Keratinocyte (primary cell): ENCODE results near the gene TMEM200B. TPM values are rescaled to one million over a fixed set of nuclear protein-coding genes. Genes with fewer than 3 reads are reported as not detected.

ENCODE experiments used
- DNase-seq: peaks from one replicate; pipeline ENCODE4 v3.0.0-alpha.2; 2011; ENCODE audit warnings: low read depth, missing footprints, low spot score
- FAIRE-seq: peaks from 2 replicates; lab custom pipeline; 2011; peaks lifted over from hg19 to GRCh38; lab: Jason Lieb, UNC
- H2AFZ ChIP-seq: 2 replicates; pipeline ENCODE4 v1.6.0; 2012; ENCODE audit warnings: low read length, control low read depth, inconsistent platforms; ENCODE audit not compliant: control insufficient read depth
- H3K27ac ChIP-seq: 2 replicates; pipeline ENCODE4 v1.5.1; 2011; ENCODE audit warnings: low read length; ENCODE audit not compliant: control insufficient read depth, insufficient read depth
- H3K27me3 ChIP-seq: 3 replicates; pipeline ENCODE4 v1.6.0; 2011; ENCODE audit warnings: low read length; ENCODE audit not compliant: control insufficient read depth, insufficient read depth; ENCODE audit errors: extremely low read depth
- H3K36me3 ChIP-seq, 2 experiments: 2 replicates in 1 of 2; 3 replicates in 1 of 2; pipeline ENCODE4 v1.5.1; 2011; ENCODE audit warnings: low read length in 2 of 2, mild to moderate bottlenecking in 1 of 2; ENCODE audit not compliant: control insufficient read depth in 2 of 2, insufficient read depth in 2 of 2; ENCODE audit errors: extremely low read depth in 1 of 2
- H3K4me1 ChIP-seq: 3 replicates; pipeline ENCODE4 v1.5.1; 2011; ENCODE audit warnings: low read length; ENCODE audit not compliant: control insufficient read depth, insufficient read depth; ENCODE audit errors: extremely low read depth
- H3K4me2 ChIP-seq: 3 replicates; pipeline ENCODE4 v1.6.0; 2011; ENCODE audit warnings: low read depth, low read length; ENCODE audit not compliant: control insufficient read depth, insufficient read depth; ENCODE audit errors: extremely low read depth
- H3K4me3 ChIP-seq, 3 experiments: fragments of 200-600 bp in 1 of 3; sonication (generic) in 1 of 3; 2 replicates in 2 of 3; 3 replicates in 1 of 3; pipeline ENCODE4 v1.5.1; 2011 to 2016; ENCODE audit warnings: low read length in 3 of 3, mild to moderate bottlenecking in 3 of 3, control low read depth in 2 of 3, inconsistent platforms in 1 of 3, low read depth in 1 of 3, mixed read lengths in 1 of 3, mixed run types in 1 of 3, moderate library complexity in 1 of 3; ENCODE audit not compliant: control insufficient read depth in 2 of 3, insufficient read depth in 2 of 3; ENCODE audit errors: extremely low read depth in 1 of 3
- H3K79me2 ChIP-seq: 2 replicates; pipeline ENCODE4 v1.6.0; 2012; ENCODE audit warnings: low read length; ENCODE audit not compliant: control insufficient read depth, insufficient read depth
- H3K9ac ChIP-seq: 3 replicates; pipeline ENCODE4 v1.6.0; 2011; ENCODE audit warnings: low read length; ENCODE audit not compliant: control insufficient read depth, insufficient read depth; ENCODE audit errors: extremely low read depth
- H3K9me1 ChIP-seq: 3 replicates; pipeline ENCODE4 v1.6.0; 2011; ENCODE audit warnings: low read length; ENCODE audit not compliant: control insufficient read depth, insufficient read depth; ENCODE audit errors: extremely low read depth
- H3K9me3 ChIP-seq: 2 replicates; pipeline ENCODE4 v1.5.1; 2012; ENCODE audit warnings: low read depth, low read length; ENCODE audit not compliant: control insufficient read depth
- H4K20me1 ChIP-seq: 3 replicates; pipeline ENCODE4 v1.6.0; 2011; ENCODE audit warnings: low read length; ENCODE audit not compliant: control insufficient read depth, insufficient read depth; ENCODE audit errors: extremely low read depth
- CTCF ChIP-seq, 3 experiments: IDR thresholded peaks in 1 of 3; conservative IDR thresholded peaks in 1 of 3; optimal IDR thresholded peaks in 1 of 3; 2 replicates in 2 of 3; 3 replicates in 1 of 3; pipeline versions ENCODE3 to v1.5.1; 2011; ENCODE audit warnings: low read length in 3 of 3, mild to moderate bottlenecking in 3 of 3, moderate library complexity in 2 of 3, control low read depth in 1 of 3, inconsistent platforms in 1 of 3; ENCODE audit not compliant: insufficient read depth in 2 of 3; ENCODE audit errors: extremely low read depth in 1 of 3
- EZH2 ChIP-seq: IDR thresholded peaks from one replicate; pipeline ENCODE4 v1.6.1; 2012; ENCODE audit warnings: inconsistent platforms, mild to moderate bottlenecking, low read length, moderate library complexity
- dilution Hi-C: fragments of 300-500 bp; cut with MboI; formaldehyde crosslinking; loops from one replicate; pipeline ENCODE4 v1.7.0; 2020; ENCODE audit warnings: low sequenced_read_pairs; ENCODE audit not compliant: extremely low pct_ligation_motif_present
- polyA plus RNA-seq, 5 experiments: library from polyadenylated mRNA; depleted of rRNA in 3 of 5; stranded (reverse) in 3 of 5; stranded (forward) in 1 of 5; unstranded in 1 of 5; fragments of >200 nt; gene quantifications; 1 replicate in 1 of 5; 2 replicates in 3 of 5; 3 replicates in 1 of 5; pipeline versions ENCODE4 v1.2.1 to v1.2.3, GENCODE V29; 2011 to 2012; ENCODE audit warnings: missing spikeins in 2 of 5, low read depth in 1 of 5, low replicate concordance in 1 of 5

TMEM200B gene
- polyA plus RNA-seq, 1 donor (not counting 4 experiments of a cell fraction or from before 2014, with no cell fraction given) = 0.59 TPM

- peaks cover 31% of the 10 kb centered on the region for H3K27me3 ChIP-seq
- H3K4me3 ChIP-seq = no peak overlapping the region
- H3K27ac ChIP-seq = no peak overlapping the region
- H3K9ac ChIP-seq = no peak overlapping the region
- no peak overlapping the region for H3K4me2 ChIP-seq
- H2AFZ ChIP-seq = no peak overlapping the region
- no peaks in the 10 kb centered on the region for H4K20me1 ChIP-seq
- dilution Hi-C loops = no loop called here
- no peak for FAIRE-seq
- no peaks in the 10 kb centered on the region for H3K9me1 ChIP-seq
- no peak for TF ChIP-seq CTCF (optimal IDR thresholded peaks at IDR 0.05 in 1 of 3, IDR thresholded peaks at IDR 0.05 in 1 of 3, conservative IDR thresholded peaks at IDR 0.05 in 1 of 3; ENCODE audit: extremely low read depth in 1 of 3, insufficient read depth in 2 of 3, low read length in 3 of 3)
- TF ChIP-seq EZH2 = no peak
- H3K4me1 ChIP-seq = peaks cover 10% of the 10 kb centered on the region
- H3K79me2 ChIP-seq = no peaks in the 10 kb centered on the region
- no peak for DNase-seq
- H3K36me3 ChIP-seq = peaks cover 4 to 8% of the 10 kb centered on the region in 2 experiments
- H3K9me3 ChIP-seq = no peaks in the 10 kb centered on the region
Observed at GRCh38 chr1:29120367-29120766, 3.3 kb downstream of the TMEM200B start.

DNA sequence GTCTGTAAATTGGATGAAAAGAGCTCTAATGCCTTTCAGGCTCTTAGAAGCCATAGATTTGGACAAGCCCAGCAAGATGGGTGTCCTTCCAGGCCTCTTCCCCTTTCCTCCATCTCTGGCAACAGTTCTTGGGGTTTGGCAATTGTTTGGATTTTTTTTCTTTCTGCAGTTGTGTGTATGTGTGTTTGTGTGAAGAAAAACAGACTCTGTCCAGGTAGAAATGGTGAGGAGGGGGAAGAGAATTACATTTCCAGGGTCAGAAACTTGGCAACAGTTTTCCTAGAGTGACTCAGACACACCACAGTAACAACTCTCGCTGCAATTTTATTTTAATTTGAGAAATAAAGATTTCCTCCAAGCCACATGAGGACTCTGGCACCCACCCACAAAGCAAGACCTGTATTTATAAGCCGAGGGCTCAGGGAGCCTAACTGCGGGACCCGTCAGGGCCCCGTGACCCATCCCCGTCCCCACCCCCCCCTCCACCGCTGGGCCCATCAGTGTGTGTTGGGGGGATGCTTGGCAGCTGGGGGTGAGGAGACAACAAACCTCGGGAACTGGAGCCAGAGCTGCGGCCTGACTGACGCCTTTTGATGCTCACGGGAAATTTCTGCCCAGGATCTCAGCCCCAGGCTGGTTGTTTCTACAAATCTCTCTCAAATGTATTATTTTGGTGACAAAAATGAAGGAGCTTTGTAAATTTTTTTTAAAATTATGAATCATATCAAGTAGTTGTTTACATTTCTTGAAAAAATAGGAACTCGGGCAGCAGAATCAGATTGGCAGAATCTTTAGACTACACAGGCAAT is 4.4 kb downstream of the TMEM200B start:
- H3K36me3 ChIP-seq = peaks cover 4 to 8% of the 10 kb centered on the region in 2 experiments
- TF ChIP-seq CTCF (optimal IDR thresholded peaks at IDR 0.05 in 1 of 3, IDR thresholded peaks at IDR 0.05 in 1 of 3, conservative IDR thresholded peaks at IDR 0.05 in 1 of 3; ENCODE audit: extremely low read depth in 1 of 3, insufficient read depth in 2 of 3, low read length in 3 of 3) (no peak), EZH2 (no peak)
- no peaks in the 10 kb centered on the region for H3K79me2 ChIP-seq
- no peak overlapping the region for H3K27ac ChIP-seq
- dilution Hi-C loops = no loop called here
- H3K9me1 ChIP-seq = no peaks in the 10 kb centered on the region
- no peak overlapping the region for H3K9ac ChIP-seq
- DNase-seq = no peak
- H3K9me3 ChIP-seq = no peaks in the 10 kb centered on the region
- H3K4me1 ChIP-seq = peaks cover 10% of the 10 kb centered on the region
- peaks cover 30% of the 10 kb centered on the region for H3K27me3 ChIP-seq
- no peak for FAIRE-seq
- no peak overlapping the region for H2AFZ ChIP-seq
- H4K20me1 ChIP-seq = no peaks in the 10 kb centered on the region
- H3K4me3 ChIP-seq = no peak overlapping the region
- no peak overlapping the region for H3K4me2 ChIP-seq
